Endodermal cell (in vitro differentiated cells): ENCODE results near the gene CALML3. TPM values are rescaled to one million over a fixed set of nuclear protein-coding genes. Genes with fewer than 3 reads are reported as not detected.

Experiments used
- DNase-seq: peaks from one replicate; pipeline ENCODE4 v3.0.0-alpha.2; 2017
- H3K27ac ChIP-seq: 2 replicates; pipeline ENCODE4 v1.5.1; 2013; ENCODE audit warnings: mild to moderate bottlenecking, low read depth, low read length, moderate library complexity
- H3K27me3 ChIP-seq: 2 replicates; pipeline ENCODE4 v1.6.1; 2013; ENCODE audit warnings: mild to moderate bottlenecking, low read length, moderate library complexity; ENCODE audit not compliant: insufficient read depth, control insufficient read depth, poor library complexity, severe bottlenecking
- H3K36me3 ChIP-seq: 2 replicates; pipeline ENCODE4 v1.7.0; 2013; ENCODE audit warnings: mild to moderate bottlenecking, low read length, moderate library complexity; ENCODE audit not compliant: control insufficient read depth, insufficient read depth
- H3K4me1 ChIP-seq: one replicate; pipeline ENCODE4 v1.7.0; 2013; ENCODE audit warnings: low read length; ENCODE audit not compliant: control insufficient read depth, insufficient read depth
- H3K4me3 ChIP-seq: 2 replicates; pipeline ENCODE4 v1.5.1; 2013; ENCODE audit warnings: mild to moderate bottlenecking, low read length, moderate library complexity
- H3K9ac ChIP-seq: 2 replicates; pipeline ENCODE4 v1.6.1; 2013; ENCODE audit warnings: mild to moderate bottlenecking, low read length, moderate library complexity; ENCODE audit not compliant: poor library complexity, severe bottlenecking; ENCODE audit errors: extremely low read depth
- H3K9me3 ChIP-seq: 2 replicates; pipeline ENCODE4 v1.6.1; 2013; ENCODE audit warnings: mild to moderate bottlenecking, low read length, moderate library complexity; ENCODE audit not compliant: control insufficient read depth
- H3K27ac Mint-ChIP-seq: 2 replicates; pipeline ENCODE4 v1.8.0; 2020; ENCODE audit warnings: mixed read lengths
- H3K27me3 Mint-ChIP-seq: 2 replicates; pipeline ENCODE4 v1.8.0; 2021; ENCODE audit warnings: mild to moderate bottlenecking, mixed read lengths; ENCODE audit not compliant: insufficient read depth
- H3K36me3 Mint-ChIP-seq: 2 replicates; pipeline ENCODE4 v1.8.0; 2020; ENCODE audit warnings: low read depth, mixed read lengths
- H3K4me1 Mint-ChIP-seq: 2 replicates; pipeline ENCODE4 v1.8.0; 2020; ENCODE audit warnings: mixed read lengths
- H3K4me3 Mint-ChIP-seq: 2 replicates; pipeline ENCODE4 v1.8.0; 2020; ENCODE audit warnings: mild to moderate bottlenecking, moderate library complexity, mixed read lengths
- H3K9me3 Mint-ChIP-seq: 2 replicates; pipeline ENCODE4 v1.8.0; 2020; ENCODE audit warnings: mild to moderate bottlenecking, mixed read lengths
- CTCF ChIP-seq: fragments of 200-600 bp; sonication (generic); conservative IDR thresholded peaks from 2 replicates; pipeline ENCODE4 v1.5.0; 2021; ENCODE audit warnings: antibody characterized with exemption, mild to moderate bottlenecking
- WGBS, 2 experiments: methylation state at CpG; one replicate each; pipeline versions ENCODE4 v1.1.5 to v1.1.7; 2013; ENCODE audit warnings: missing lambda C conversion rate in 2 of 2, mixed read lengths in 1 of 2; ENCODE audit not compliant: insufficient coverage in 1 of 2, insufficient read length in 1 of 2; 5-methylcytosine and 5-hydroxymethylcytosine counted together
- total RNA-seq, 2 donors: library from RNA; stranded (reverse); fragmentation: NEBNext Ultra II Directional in 1 of 2; extraction: Animal tissue kit (Norgen Biotek cat#: 25700) in 1 of 2; gene quantifications; 2 replicates in 1 of 2; 3 replicates in 1 of 2; pipeline ENCODE4 v1.2.1, GENCODE V29; 2021

CALML3 gene
- total RNA-seq, 2 donors from 2014 or later, result not detected

GRCh38 chr10:5530412-5530806 is 5.6 kb downstream of the CALML3 start:
- H3K27me3 Mint-ChIP-seq, result peaks cover 1% of the 10 kb centered on the region
- Histone ChIP-seq H3K9ac (no peak overlapping the region), H3K27ac (no peak overlapping the region), H3K4me1 (peaks cover 10% of the 10 kb centered on the region), H3K9me3 (no peaks in the 10 kb centered on the region), H3K4me3 (no peak overlapping the region), H3K27me3 (no peaks in the 10 kb centered on the region), H3K36me3 (no peaks in the 10 kb centered on the region)
- WGBS, 2 experiments, result 96 to 100% methylated on average over 4 to 5 of the region's 5 CpGs
- peaks cover 7% of the 10 kb centered on the region for H3K4me1 Mint-ChIP-seq
- DNase-seq, result no peak
- TF ChIP-seq CTCF, result no peak
- H3K36me3 Mint-ChIP-seq, result no peaks in the 10 kb centered on the region
- H3K4me3 Mint-ChIP-seq, result no peak overlapping the region
- no peak overlapping the region for H3K27ac Mint-ChIP-seq
- no peaks in the 10 kb centered on the region for H3K9me3 Mint-ChIP-seq

GRCh38 chr10:5530846-5531557 is 6.2 kb downstream of the CALML3 start:
- Mint-ChIP-seq H3K4me3 (no peak overlapping the region), H3K4me1 (peaks cover 7% of the 10 kb centered on the region), H3K27ac (no peak overlapping the region), H3K27me3 (peaks cover 1% of the 10 kb centered on the region), H3K9me3 (no peaks in the 10 kb centered on the region), H3K36me3 (no peaks in the 10 kb centered on the region)
- Histone ChIP-seq H3K4me3 (no peak overlapping the region), H3K36me3 (no peaks in the 10 kb centered on the region), H3K9ac (no peak overlapping the region), H3K27me3 (no peaks in the 10 kb centered on the region), H3K4me1 (peaks cover 10% of the 10 kb centered on the region), H3K9me3 (no peaks in the 10 kb centered on the region), H3K27ac (no peak overlapping the region)
- WGBS, 2 experiments, result 91 to 95% methylated on average over 10 to 16 of the region's 16 CpGs
- peak; percentile 22 for DNase-seq
- TF ChIP-seq CTCF, result no peak

GRCh38 chr10:5531558-5532306 is 7.0 kb downstream of the CALML3 start:
- no peak overlapping the region for H3K27ac ChIP-seq
- Mint-ChIP-seq H3K4me1 (peaks cover 7% of the 10 kb centered on the region), H3K36me3 (no peaks in the 10 kb centered on the region), H3K9me3 (no peaks in the 10 kb centered on the region), H3K4me3 (no peak overlapping the region), H3K27me3 (peaks cover 1% of the 10 kb centered on the region), H3K27ac (no peak overlapping the region)
- 91 to 95% methylated on average over 9 to 10 of the region's 10 CpGs for WGBS, 2 experiments
- TF ChIP-seq CTCF, result no peak
- H3K36me3 ChIP-seq, result no peaks in the 10 kb centered on the region
- H3K9me3 ChIP-seq, result no peaks in the 10 kb centered on the region
- peak; percentile 24 for DNase-seq
- no peak overlapping the region for H3K4me3 ChIP-seq
- no peaks in the 10 kb centered on the region for H3K27me3 ChIP-seq
- no peak overlapping the region for H3K9ac ChIP-seq
- peaks cover 10% of the 10 kb centered on the region for H3K4me1 ChIP-seq
